ENCODE results near the gene C6orf52.
"Not testable (repeated sequence)": the region's sequence is repeated elsewhere in the genome, so short reads cannot be mapped to it uniquely, and the experiment has no call there.

Gene C6orf52

GRCh38 chr6:10665595-10665994 is 28.8 kb downstream of the C6orf52 start:
- ATAC-seq = not testable (repeated sequence)

GRCh38 chr6:10662742-10663141 is 31.7 kb downstream of the C6orf52 start:
- ATAC-seq = no peak
- TF ChIP-seq TOX (CRISPR knock-in tag; IDR thresholded peaks at IDR 0.05; ENCODE audit: borderline replicate concordance) (no peak), OSR1 (CRISPR knock-in tag; IDR thresholded peaks at IDR 0.05) (no peak), CSDC2 (CRISPR knock-in tag; IDR thresholded peaks at IDR 0.05) (no peak), RARB (CRISPR knock-in tag; IDR thresholded peaks at IDR 0.05) (no peak), ZNF70 (CRISPR knock-in tag; IDR thresholded peaks at IDR 0.05) (no peak), SNAI2 (CRISPR knock-in tag; IDR thresholded peaks at IDR 0.05) (no peak), BACH2 (CRISPR knock-in tag; IDR thresholded peaks at IDR 0.05; ENCODE audit: borderline replicate concordance) (no peak)
- TF ChIP-seq, protein P1, sequence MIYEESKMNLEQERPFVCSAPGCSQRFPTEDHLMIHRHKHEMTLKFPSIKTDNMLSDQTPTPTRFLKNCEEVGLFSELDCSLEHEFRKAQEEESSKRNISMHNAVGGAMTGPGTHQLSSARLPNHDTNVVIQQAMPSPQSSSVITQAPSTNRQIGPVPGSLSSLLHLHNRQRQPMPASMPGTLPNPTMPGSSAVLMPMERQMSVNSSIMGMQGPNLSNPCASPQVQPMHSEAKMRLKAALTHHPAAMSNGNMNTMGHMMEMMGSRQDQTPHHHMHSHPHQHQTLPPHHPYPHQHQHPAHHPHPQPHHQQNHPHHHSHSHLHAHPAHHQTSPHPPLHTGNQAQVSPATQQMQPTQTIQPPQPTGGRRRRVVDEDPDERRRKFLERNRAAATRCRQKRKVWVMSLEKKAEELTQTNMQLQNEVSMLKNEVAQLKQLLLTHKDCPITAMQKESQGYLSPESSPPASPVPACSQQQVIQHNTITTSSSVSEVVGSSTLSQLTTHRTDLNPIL (CRISPR knock-in tag; IDR thresholded peaks at IDR 0.05; ENCODE audit: low read depth) = no peak

DNA sequence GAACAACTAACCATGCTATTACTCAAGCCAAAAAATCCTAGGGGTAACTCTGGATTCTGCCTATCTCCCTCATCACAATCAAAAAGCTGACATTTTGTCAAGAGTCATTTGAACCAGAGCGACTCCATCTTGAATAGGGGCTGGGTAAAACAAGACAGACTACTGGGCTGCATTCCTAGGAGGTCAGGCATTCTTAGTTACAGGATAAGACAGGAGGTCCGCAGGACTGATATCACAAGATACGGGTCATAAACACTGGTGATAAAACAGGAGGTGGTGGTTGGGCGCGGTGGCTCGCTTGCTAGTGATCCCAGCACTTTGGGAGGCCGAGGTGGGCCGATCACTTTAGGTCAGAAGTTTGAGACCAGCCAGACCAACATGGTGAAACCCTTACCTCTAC is 32.2 kb downstream of the C6orf52 start:
- TF ChIP-seq ZNF8 (CRISPR knock-in tag; IDR thresholded peaks at IDR 0.05) (no peak), ARNTL (CRISPR knock-in tag; IDR thresholded peaks at IDR 0.05; ENCODE audit: borderline replicate concordance, low read depth) (no peak), PPARA (CRISPR knock-in tag; IDR thresholded peaks at IDR 0.05; ENCODE audit: borderline replicate concordance) (no peak), GLIS3 (CRISPR knock-in tag; IDR thresholded peaks at IDR 0.05) (no peak), SNAI2 (CRISPR knock-in tag; IDR thresholded peaks at IDR 0.05) (no peak), CSDC2 (CRISPR knock-in tag; IDR thresholded peaks at IDR 0.05) (no peak), PATZ1 (CRISPR knock-in tag; IDR thresholded peaks at IDR 0.05; ENCODE audit: borderline replicate concordance) (no peak), ZNF70 (CRISPR knock-in tag; IDR thresholded peaks at IDR 0.05) (no peak), ZC3H10 (CRISPR knock-in tag; IDR thresholded peaks at IDR 0.05) (no peak), BACH2 (CRISPR knock-in tag; IDR thresholded peaks at IDR 0.05; ENCODE audit: borderline replicate concordance) (no peak), TOX (CRISPR knock-in tag; IDR thresholded peaks at IDR 0.05; ENCODE audit: borderline replicate concordance) (no peak), ESRRG (CRISPR knock-in tag; IDR thresholded peaks at IDR 0.05) (no peak), ZFP30 (CRISPR knock-in tag; IDR thresholded peaks at IDR 0.05) (no peak), RARB (CRISPR knock-in tag; IDR thresholded peaks at IDR 0.05) (no peak), ISL1 (CRISPR knock-in tag; IDR thresholded peaks at IDR 0.05) (no peak), ZFP3 (CRISPR knock-in tag; IDR thresholded peaks at IDR 0.05) (no peak), OSR1 (CRISPR knock-in tag; IDR thresholded peaks at IDR 0.05) (no peak)
- TF ChIP-seq, protein P2, sequence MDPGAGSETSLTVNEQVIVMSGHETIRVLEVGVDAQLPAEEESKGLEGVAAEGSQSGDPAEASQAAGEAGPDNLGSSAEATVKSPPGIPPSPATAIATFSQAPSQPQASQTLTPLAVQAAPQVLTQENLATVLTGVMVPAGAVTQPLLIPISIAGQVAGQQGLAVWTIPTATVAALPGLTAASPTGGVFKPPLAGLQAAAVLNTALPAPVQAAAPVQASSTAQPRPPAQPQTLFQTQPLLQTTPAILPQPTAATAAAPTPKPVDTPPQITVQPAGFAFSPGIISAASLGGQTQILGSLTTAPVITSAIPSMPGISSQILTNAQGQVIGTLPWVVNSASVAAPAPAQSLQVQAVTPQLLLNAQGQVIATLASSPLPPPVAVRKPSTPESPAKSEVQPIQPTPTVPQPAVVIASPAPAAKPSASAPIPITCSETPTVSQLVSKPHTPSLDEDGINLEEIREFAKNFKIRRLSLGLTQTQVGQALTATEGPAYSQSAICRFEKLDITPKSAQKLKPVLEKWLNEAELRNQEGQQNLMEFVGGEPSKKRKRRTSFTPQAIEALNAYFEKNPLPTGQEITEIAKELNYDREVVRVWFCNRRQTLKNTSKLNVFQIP (CRISPR knock-in tag; IDR thresholded peaks at IDR 0.05; ENCODE audit: borderline replicate concordance, low read depth) = no peak
- TF ChIP-seq, protein P3, sequence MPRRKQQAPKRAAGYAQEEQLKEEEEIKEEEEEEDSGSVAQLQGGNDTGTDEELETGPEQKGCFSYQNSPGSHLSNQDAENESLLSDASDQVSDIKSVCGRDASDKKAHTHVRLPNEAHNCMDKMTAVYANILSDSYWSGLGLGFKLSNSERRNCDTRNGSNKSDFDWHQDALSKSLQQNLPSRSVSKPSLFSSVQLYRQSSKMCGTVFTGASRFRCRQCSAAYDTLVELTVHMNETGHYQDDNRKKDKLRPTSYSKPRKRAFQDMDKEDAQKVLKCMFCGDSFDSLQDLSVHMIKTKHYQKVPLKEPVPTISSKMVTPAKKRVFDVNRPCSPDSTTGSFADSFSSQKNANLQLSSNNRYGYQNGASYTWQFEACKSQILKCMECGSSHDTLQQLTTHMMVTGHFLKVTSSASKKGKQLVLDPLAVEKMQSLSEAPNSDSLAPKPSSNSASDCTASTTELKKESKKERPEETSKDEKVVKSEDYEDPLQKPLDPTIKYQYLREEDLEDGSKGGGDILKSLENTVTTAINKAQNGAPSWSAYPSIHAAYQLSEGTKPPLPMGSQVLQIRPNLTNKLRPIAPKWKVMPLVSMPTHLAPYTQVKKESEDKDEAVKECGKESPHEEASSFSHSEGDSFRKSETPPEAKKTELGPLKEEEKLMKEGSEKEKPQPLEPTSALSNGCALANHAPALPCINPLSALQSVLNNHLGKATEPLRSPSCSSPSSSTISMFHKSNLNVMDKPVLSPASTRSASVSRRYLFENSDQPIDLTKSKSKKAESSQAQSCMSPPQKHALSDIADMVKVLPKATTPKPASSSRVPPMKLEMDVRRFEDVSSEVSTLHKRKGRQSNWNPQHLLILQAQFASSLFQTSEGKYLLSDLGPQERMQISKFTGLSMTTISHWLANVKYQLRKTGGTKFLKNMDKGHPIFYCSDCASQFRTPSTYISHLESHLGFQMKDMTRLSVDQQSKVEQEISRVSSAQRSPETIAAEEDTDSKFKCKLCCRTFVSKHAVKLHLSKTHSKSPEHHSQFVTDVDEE (CRISPR knock-in tag; IDR thresholded peaks at IDR 0.05) = no peak
- ATAC-seq = no peak

GRCh38 chr6:10660431-10661191 is 33.8 kb downstream of the C6orf52 start:
- not testable (repeated sequence) for ATAC-seq
